GM23338 (cell line): ENCODE measurements around the gene PSKH1.

Experiments
- CREB1 ChIP-seq: fragments of 250-450 bp; sonication (Bioruptor Pico); IDR thresholded peaks from 2 replicates; pipeline ENCODE4 v1.5.0; 2020; ENCODE audit warnings: low read depth, mild to moderate bottlenecking, moderate library complexity
- CTCF ChIP-seq, 2 experiments: fragments of 200-600 bp in 1 of 2; sonication (generic) in 1 of 2; conservative IDR thresholded peaks; 2 replicates each; pipeline versions ENCODE4 v1.5.1 to v1.6.1; 2016 to 2017; ENCODE audit warnings: antibody characterized with exemption in 2 of 2, low read depth in 2 of 2, mild to moderate bottlenecking in 2 of 2, moderate library complexity in 1 of 2
- ETS1 ChIP-seq: IDR thresholded peaks from 2 replicates; pipeline ENCODE4 v1.6.1; 2016; ENCODE audit warnings: antibody characterized with exemption
- EZH2 ChIP-seq: fragments of 200-600 bp; sonication (generic); IDR thresholded peaks from one replicate; pipeline ENCODE4 v1.8.0; 2017; ENCODE audit warnings: antibody characterized with exemption, mild to moderate bottlenecking, low read depth; ENCODE audit not compliant: unreplicated experiment
- EZH2phosphoT487 ChIP-seq: fragments of 200-600 bp; sonication (generic); IDR thresholded peaks from one replicate; pipeline ENCODE4 v1.8.1; 2018; ENCODE audit warnings: antibody characterized with exemption; ENCODE audit not compliant: unreplicated experiment
- JUNB ChIP-seq: IDR thresholded peaks from one replicate; pipeline ENCODE4 v1.6.1; 2016; ENCODE audit warnings: antibody characterized with exemption; ENCODE audit not compliant: unreplicated experiment
- NANOG ChIP-seq: IDR thresholded peaks from 2 replicates; pipeline ENCODE4 v1.6.1; 2016; ENCODE audit warnings: antibody characterized with exemption, borderline replicate concordance
- POLR2AphosphoS5 ChIP-seq: IDR thresholded peaks from 2 replicates; pipeline ENCODE4 v1.6.1; 2016; ENCODE audit warnings: antibody characterized with exemption, low read depth
- REST ChIP-seq: IDR thresholded peaks from one replicate; pipeline ENCODE4 v1.6.1; 2018; ENCODE audit warnings: antibody characterized with exemption; ENCODE audit not compliant: unreplicated experiment
- STAT1 ChIP-seq: IDR thresholded peaks from one replicate; pipeline ENCODE4 v1.6.1; 2016; ENCODE audit warnings: antibody characterized with exemption; ENCODE audit not compliant: unreplicated experiment
- ZNF114 ChIP-seq: fragments of 250-450 bp; sonication (Bioruptor Pico); IDR thresholded peaks from 2 replicates; pipeline ENCODE4 v1.5.0; 2020; ENCODE audit warnings: mild to moderate bottlenecking, moderate library complexity
- ZNF331 ChIP-seq: fragments of 250-450 bp; sonication (Bioruptor Pico); IDR thresholded peaks from 2 replicates; pipeline ENCODE4 v1.5.0; 2020; ENCODE audit warnings: low read depth, mild to moderate bottlenecking, moderate library complexity
- ZNF462 ChIP-seq: fragments of 250-450 bp; sonication (Bioruptor Pico); IDR thresholded peaks from 2 replicates; pipeline ENCODE4 v1.5.0; 2020; ENCODE audit warnings: mild to moderate bottlenecking, moderate library complexity

GRCh38 chr16:67893743-67894399, 817 bp downstream of the PSKH1 start:
- TF ChIP-seq CREB1 (no peak), CTCF (conservative IDR thresholded peaks at IDR 0.05; ENCODE audit: low read depth in 2 of 2) (no peak), JUNB (no peak), REST (no peak), POLR2AphosphoS5 (no peak), NANOG (no peak), ETS1 (no peak), ZNF331 (CRISPR knock-in tag) (no peak), EZH2 (no peak), EZH2phosphoT487 (no peak), STAT1 (no peak), ZNF462 (CRISPR knock-in tag) (no peak), ZNF114 (CRISPR knock-in tag) (no peak)
